Caco-2 (cell line): ENCODE measurements around the gene GRK5. TPM values are rescaled to one million over a fixed set of nuclear protein-coding genes. Genes with fewer than 3 reads are reported as not detected.
"Not testable (repeated sequence)": the region's sequence is repeated elsewhere in the genome, so short reads cannot be mapped to it uniquely, and the experiment has no call there.

Experiments
- BruUV-seq: library from RNA; stranded (reverse); fragments of 400-500 nt; replicated peaks from 2 replicates; lab custom pipeline; 2021; lab: Mats Ljungman, UMichigan
- CTCF ChIA-PET: fragments of 300-600 bp; sonication (Branson Sonifier 250); formaldehyde crosslinking; loops from one replicate; lab custom pipeline; 2022; ENCODE audit warnings: antibody characterized with exemption; lab: Charles Lee
- POLR2A ChIA-PET: fragments of 300-600 bp; sonication (Branson Sonifier 250); formaldehyde crosslinking; loops from one replicate; lab custom pipeline; 2022; ENCODE audit warnings: antibody characterized with exemption; lab: Charles Lee
- DNase-seq, 2 experiments: peaks; one replicate each; pipeline versions ENCODE4 v3.0.0 to v3.0.0-alpha.2; 2020 to 2022
- H3K27me3 ChIP-seq: replicated peaks from 2 replicates; pipeline ENCODE4 v1.6.0; 2011; ENCODE audit warnings: low read length; ENCODE audit not compliant: control insufficient read depth, insufficient read depth
- H3K36me3 ChIP-seq: 2 replicates; pipeline ENCODE4 v1.5.1; 2011; ENCODE audit warnings: low read length; ENCODE audit not compliant: control insufficient read depth, insufficient read depth
- H3K4me1 ChIP-seq: fragments of 250-450 bp; sonication (Bioruptor Pico); 2 replicates; pipeline ENCODE4 v1.5.1; 2020; ENCODE audit warnings: mild to moderate bottlenecking
- H3K4me3 ChIP-seq: 2 replicates; pipeline ENCODE4 v1.5.1; 2011; ENCODE audit warnings: low read depth, mild to moderate bottlenecking, control low read depth, low read length
- H3K9me3 ChIP-seq: fragments of 250-450 bp; sonication (Bioruptor Pico); 2 replicates; pipeline ENCODE4 v1.5.1; 2020; ENCODE audit warnings: mild to moderate bottlenecking, moderate library complexity
- H3K27ac Mint-ChIP-seq: one replicate; pipeline ENCODE4 v1.8.0; 2022; ENCODE audit warnings: mixed read lengths; ENCODE audit not compliant: unreplicated experiment
- H3K27me3 Mint-ChIP-seq: one replicate; pipeline ENCODE4 v1.8.0; 2022; ENCODE audit warnings: mixed read lengths; ENCODE audit not compliant: insufficient read depth, unreplicated experiment
- H3K36me3 Mint-ChIP-seq: one replicate; pipeline ENCODE4 v1.8.0; 2022; ENCODE audit warnings: mild to moderate bottlenecking, mixed read lengths; ENCODE audit not compliant: insufficient read depth, unreplicated experiment
- H3K4me1 Mint-ChIP-seq: one replicate; pipeline ENCODE4 v1.8.0; 2022; ENCODE audit warnings: low read depth, mixed read lengths; ENCODE audit not compliant: unreplicated experiment
- H3K4me3 Mint-ChIP-seq: one replicate; pipeline ENCODE4 v1.8.0; 2022; ENCODE audit warnings: mild to moderate bottlenecking, moderate library complexity, mixed read lengths; ENCODE audit not compliant: unreplicated experiment
- H3K9me3 Mint-ChIP-seq: one replicate; pipeline ENCODE4 v1.8.0; 2022; ENCODE audit warnings: mixed read lengths; ENCODE audit not compliant: unreplicated experiment
- intact Hi-C: fragments of 100-400 bp; cut with micrococcal nuclease; formaldehyde crosslinking; loops from one replicate; pipeline ENCODE4 v1.10.0; 2022; ENCODE audit not compliant: unreplicated experiment
- total RNA-seq: library from RNA; stranded (reverse); gene quantifications from 2 replicates; pipeline ENCODE4 v1.2.3, GENCODE V29; 2022
- TF ChIP-seq, protein P1 (sequence below), 2 experiments: fragments of 200-600 bp in 1 of 2; IDR thresholded peaks; 1 replicate in 1 of 2; 2 replicates in 1 of 2; pipeline versions ENCODE4 v1.5.1 to v1.8.0; 2011 to 2022; ENCODE audit warnings: antibody characterized with exemption in 1 of 2, control low read depth in 1 of 2, inconsistent platforms in 1 of 2, low read depth in 1 of 2, low read length in 1 of 2, mild to moderate bottlenecking in 1 of 2, moderate library complexity in 1 of 2; ENCODE audit not compliant: insufficient read depth in 1 of 2, severe bottlenecking in 1 of 2, unreplicated experiment in 1 of 2

The GRK5 gene
- total RNA-seq, 1 experiment from 2014 or later, result 7.7 TPM

DNA sequence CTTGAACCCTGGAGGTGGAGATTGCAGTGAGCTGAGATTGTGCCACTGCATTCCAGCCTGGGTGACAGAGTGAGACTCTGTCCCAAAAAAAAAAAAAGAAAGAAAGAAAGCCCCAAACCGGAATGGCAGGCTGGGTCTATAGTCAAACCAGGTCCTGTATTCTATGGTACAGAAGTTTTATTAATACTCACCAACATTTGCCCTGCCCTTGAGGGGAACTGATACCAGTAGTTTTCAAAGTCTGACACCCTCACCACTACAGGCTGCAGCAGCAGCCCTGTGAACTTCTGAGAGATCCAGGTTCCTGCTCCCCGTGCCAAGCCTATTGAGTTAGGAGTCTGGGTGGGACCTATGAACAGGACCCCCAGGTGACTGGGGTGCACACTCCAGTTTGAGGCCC, 254.6 kb downstream of the GRK5 start:
- Mint-ChIP-seq H3K9me3 (peaks cover 28% of the 10 kb centered on the region), H3K27ac (no peak overlapping the region), H3K4me3 (no peak overlapping the region), H3K36me3 (no peaks in the 10 kb centered on the region), H3K27me3 (peaks cover 5% of the 10 kb centered on the region), H3K4me1 (peaks cover 15% of the 10 kb centered on the region)
- TF ChIP-seq, protein P1, sequence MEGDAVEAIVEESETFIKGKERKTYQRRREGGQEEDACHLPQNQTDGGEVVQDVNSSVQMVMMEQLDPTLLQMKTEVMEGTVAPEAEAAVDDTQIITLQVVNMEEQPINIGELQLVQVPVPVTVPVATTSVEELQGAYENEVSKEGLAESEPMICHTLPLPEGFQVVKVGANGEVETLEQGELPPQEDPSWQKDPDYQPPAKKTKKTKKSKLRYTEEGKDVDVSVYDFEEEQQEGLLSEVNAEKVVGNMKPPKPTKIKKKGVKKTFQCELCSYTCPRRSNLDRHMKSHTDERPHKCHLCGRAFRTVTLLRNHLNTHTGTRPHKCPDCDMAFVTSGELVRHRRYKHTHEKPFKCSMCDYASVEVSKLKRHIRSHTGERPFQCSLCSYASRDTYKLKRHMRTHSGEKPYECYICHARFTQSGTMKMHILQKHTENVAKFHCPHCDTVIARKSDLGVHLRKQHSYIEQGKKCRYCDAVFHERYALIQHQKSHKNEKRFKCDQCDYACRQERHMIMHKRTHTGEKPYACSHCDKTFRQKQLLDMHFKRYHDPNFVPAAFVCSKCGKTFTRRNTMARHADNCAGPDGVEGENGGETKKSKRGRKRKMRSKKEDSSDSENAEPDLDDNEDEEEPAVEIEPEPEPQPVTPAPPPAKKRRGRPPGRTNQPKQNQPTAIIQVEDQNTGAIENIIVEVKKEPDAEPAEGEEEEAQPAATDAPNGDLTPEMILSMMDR (IDR thresholded peaks at IDR 0.05; ENCODE audit: insufficient read depth in 1 of 2, low read depth in 1 of 2, low read length in 1 of 2, severe bottlenecking in 1 of 2, unreplicated experiment in 1 of 2), result no peak
- DNase-seq, result no peak
- Histone ChIP-seq H3K27me3 (no peaks in the 10 kb centered on the region), H3K9me3 (peaks cover 11% of the 10 kb centered on the region; the same call in 1 of the 2 replicates), H3K4me1 (peaks cover 12% of the 10 kb centered on the region; the same call in 1 of the 2 replicates), H3K36me3 (no peaks in the 10 kb centered on the region), H3K4me3 (no peak overlapping the region)
- POLR2A ChIA-PET, result no interaction called here
- no TSS peak for BruUV-seq
- intact Hi-C loops, result no loop called here
- CTCF ChIA-PET, result no interaction called here

DNA sequence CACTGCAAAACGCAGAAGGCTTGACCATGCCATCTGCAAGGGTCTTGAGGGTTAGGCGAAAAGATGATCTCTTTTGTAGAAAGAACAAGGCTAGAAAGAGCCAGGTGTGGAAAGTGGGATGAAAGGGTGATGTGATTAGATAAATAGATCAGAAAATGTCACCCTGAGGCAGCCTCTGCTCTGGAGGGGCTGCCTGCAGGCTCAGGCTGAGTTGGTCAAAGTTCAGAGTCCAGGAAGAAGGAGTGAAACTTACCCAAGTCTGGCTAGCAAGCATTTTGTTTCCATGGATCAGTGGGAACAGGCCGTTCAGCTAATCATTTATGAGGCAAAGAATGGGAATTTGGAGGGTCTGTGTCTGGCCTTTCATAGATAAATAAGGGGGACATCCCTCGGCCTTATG, 255.4 kb downstream of the GRK5 start:
- no peaks in the 10 kb centered on the region for H3K27me3 ChIP-seq
- intact Hi-C loops, result no loop called here
- peaks cover 12% of the 10 kb centered on the region; the same call in 1 of the 2 replicates for H3K4me1 ChIP-seq
- BruUV-seq, result no TSS peak
- Mint-ChIP-seq H3K4me3 (no peak overlapping the region), H3K27me3 (peaks cover 5% of the 10 kb centered on the region), H3K9me3 (peaks cover 28% of the 10 kb centered on the region), H3K36me3 (no peaks in the 10 kb centered on the region), H3K4me1 (peaks cover 15% of the 10 kb centered on the region), H3K27ac (no peak overlapping the region)
- no peak for DNase-seq
- POLR2A ChIA-PET, result no interaction called here
- TF ChIP-seq, protein P1 (IDR thresholded peaks at IDR 0.05; ENCODE audit: insufficient read depth in 1 of 2, low read depth in 1 of 2, low read length in 1 of 2, severe bottlenecking in 1 of 2, unreplicated experiment in 1 of 2), result no peak
- H3K36me3 ChIP-seq, result no peaks in the 10 kb centered on the region
- CTCF ChIA-PET, result no interaction called here
- peaks cover 11% of the 10 kb centered on the region; the same call in 1 of the 2 replicates for H3K9me3 ChIP-seq
- no peak overlapping the region for H3K4me3 ChIP-seq

DNA sequence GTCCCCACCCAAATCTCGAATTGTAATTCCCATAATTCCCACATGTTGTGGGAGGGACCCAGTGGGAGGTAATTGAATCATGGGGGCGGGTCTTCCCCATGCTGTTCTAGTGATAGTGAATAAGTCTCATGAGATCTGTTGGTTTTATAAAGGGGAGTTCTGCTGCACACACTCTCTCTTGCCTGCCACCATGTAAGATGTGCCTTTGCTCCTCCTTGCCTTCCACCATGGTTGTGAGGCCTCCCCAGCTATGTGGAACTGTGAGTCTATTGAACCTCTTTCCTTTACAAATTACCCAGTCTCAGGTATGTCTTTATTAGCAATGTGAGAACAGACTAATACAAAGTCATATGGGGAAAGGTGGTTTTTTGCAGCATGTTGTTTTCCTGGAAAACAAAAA, 255.8 kb downstream of the GRK5 start:
- POLR2A ChIA-PET, H3K27me3 Mint-ChIP-seq, H3K36me3 ChIP-seq, H3K27me3 ChIP-seq, H3K4me3 ChIP-seq, CTCF ChIA-PET, intact Hi-C loops, BruUV-seq, H3K27ac Mint-ChIP-seq, DNase-seq, H3K36me3 Mint-ChIP-seq, H3K4me3 Mint-ChIP-seq: not testable (repeated sequence)
- H3K9me3 ChIP-seq, result peaks cover 11% of the 10 kb centered on the region; the same call in 1 of the 2 replicates
- Mint-ChIP-seq H3K4me1 (peaks cover 15% of the 10 kb centered on the region), H3K9me3 (peaks cover 28% of the 10 kb centered on the region)
- peaks cover 12% of the 10 kb centered on the region; the same call in 1 of the 2 replicates for H3K4me1 ChIP-seq
